Lower leg skin (tissue), 3 donors: ENCODE measurements around the gene COBL.

Experiments used
- CTCF ChIP-seq, 3 donors: fragments of 450-650 bp; IDR thresholded peaks; one replicate each; pipeline ENCODE4 v1.5.1; 2016; ENCODE audit warnings: antibody characterized with exemption in 3 of 3, mild to moderate bottlenecking in 3 of 3, moderate library complexity in 2 of 3
- POLR2A ChIP-seq, 2 donors: fragments of 450-650 bp; IDR thresholded peaks; one replicate each; pipeline ENCODE4 v1.6.1; 2016 to 2017; ENCODE audit warnings: antibody characterized with exemption in 2 of 2, mild to moderate bottlenecking in 1 of 2, moderate library complexity in 1 of 2

GRCh38 chr7:51065766-51066165, 250.8 kb downstream of the COBL start:
- TF ChIP-seq CTCF (IDR thresholded peaks at IDR 0.05) (no peak), POLR2A (IDR thresholded peaks at IDR 0.05) (no peak)
